Islet precursor cell (in vitro differentiated cells): ENCODE data around the gene PDCL3.

Experiments used
- DNase-seq: peaks from one replicate; pipeline ENCODE4 v3.0.0-alpha.2; 2018

The PDCL3 gene

DNA sequence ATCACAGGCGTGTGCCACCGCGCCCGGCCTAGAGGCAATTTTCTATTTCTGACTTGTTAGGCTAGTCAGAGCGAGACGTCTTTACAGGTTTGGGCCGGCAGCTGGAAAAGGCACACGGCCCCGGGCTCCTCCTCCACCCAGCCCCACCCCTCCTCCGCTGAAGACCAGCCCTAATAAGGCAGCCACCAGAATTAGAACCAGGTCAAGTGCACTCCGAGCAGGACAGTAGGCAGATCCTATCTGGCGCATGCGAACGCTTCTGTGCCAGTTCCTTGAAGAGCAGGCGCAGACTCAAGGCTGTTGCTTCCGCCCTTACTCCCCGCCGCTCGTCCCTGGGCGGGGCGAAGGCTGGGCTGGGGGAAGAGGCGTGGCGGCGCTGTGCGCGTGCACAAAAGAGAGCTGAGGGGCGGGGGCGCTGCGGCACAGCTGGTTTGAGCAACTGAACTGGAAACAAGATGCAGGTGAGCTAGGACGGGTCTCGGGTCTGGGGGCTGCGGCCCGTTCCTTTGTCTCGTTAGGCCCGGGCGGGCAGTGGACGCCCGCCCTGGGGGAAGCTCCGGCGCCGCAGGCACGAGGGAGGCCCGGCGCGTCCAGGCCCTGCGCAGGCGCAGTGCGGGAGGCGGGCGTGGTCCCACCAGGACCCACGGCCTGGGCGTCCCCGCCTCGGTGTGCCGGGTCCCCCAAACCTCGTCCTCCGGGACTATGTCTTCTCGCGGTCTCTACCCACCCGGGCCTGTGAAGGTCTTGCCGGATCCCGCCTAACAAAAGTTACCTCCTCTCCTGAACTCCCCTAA lies at the start of gene PDCL3:
Gene PDCL3, plus strand, starts transcription at position 381 of the 794 bp plus-strand sequence. Its CDS starts 75 bp downstream, at position 456.
- peak; percentile 99 for DNase-seq

DNA sequence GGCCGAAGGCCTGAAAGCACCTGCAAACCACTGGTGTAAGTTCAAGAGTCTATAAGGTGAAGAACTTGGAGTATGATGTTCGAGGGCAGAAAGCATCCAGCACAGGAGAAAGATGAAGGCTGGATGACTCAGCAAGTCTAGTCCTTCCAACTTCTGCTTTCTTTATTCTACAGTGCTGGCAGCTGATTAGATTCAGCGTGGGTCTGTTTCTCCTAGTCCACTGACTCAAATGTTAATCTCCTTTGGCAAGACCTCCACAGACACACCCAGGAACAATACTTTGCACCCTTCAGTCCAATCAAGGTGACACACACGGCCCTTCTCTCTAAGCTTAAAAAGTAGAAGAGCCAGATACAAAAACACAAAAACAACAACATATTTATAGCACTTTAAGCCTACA lies 49.1 kb upstream of the PDCL3 start:
- no peak for DNase-seq

DNA sequence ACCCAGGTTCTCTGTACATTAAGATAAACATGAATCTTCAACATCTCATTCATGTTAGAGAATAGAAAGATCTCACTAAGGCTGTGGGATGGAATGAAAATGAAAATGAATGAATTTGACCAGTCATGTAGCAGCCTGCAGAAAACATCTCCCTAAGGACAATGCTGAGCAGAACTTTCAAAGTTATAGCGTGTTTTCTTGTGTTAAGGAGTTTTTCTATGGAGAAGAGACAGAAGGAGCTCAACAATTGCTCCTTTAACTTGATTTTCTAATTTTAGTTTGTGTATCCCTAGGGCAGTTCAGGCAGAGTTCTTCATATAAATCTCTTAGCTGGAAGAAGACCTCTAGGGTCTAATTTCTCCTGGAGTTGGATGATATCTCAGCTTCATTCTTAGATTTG lies 45.2 kb upstream of the PDCL3 start:
- DNase-seq: no peak

DNA sequence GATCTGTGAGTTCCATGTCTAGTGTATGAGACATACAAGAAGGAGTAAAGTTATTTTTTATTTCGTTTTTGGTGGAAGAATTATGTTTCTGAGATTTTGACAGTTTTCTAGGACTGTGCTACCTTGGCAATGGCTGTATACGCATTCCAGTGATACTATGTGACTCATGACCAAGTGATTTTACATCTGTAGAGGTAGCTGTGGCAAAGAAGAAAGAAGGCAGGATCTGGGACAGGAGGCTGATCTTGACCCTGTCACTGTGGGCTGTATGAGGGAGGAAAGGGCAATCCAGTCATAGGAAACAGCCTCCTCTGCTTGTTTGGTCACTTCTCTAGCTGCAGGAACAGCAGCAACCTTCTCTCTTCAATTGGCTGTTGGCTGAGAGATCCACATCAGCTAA lies 44.0 kb upstream of the PDCL3 start:
- DNase-seq: no peak

DNA sequence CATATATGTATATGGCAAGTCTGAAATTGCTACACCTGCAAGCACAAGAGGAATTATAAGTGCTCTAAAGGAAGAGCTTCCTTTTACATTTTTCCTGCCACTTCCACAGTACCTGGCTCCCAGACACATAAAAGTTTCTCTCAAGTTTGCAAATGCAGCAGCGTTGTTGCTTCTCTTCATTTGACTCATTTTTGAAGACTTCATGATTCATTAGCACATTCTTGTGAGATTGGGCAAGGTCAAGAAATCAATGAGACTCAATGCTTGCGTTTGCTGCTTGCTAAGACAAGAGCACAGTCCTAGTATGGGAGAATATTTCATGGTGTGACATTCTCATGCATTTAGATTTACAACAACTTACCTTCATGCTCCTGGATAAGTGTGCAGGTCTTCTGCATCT lies 42.6 kb upstream of the PDCL3 start:
- no peak for DNase-seq

DNA sequence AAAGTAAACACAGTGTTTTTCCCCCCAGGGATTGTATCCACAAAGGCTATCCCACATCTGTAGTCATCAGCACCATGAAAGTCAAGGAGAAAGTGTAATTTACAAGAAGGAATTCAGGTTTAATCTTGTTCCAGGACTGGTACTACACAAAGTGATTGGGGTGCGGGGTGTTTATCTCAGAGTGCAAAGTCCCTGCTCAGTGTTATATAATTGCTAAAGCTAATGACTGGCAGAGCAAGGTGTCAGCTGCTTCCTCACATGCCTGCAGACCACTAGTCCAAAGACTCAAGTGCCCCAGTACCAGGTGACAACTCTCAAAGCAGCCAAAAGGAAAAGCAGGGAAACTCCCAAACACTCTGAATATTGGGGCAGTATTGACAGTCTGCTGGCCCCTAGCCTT lies 40.4 kb upstream of the PDCL3 start:
- DNase-seq: no peak

DNA sequence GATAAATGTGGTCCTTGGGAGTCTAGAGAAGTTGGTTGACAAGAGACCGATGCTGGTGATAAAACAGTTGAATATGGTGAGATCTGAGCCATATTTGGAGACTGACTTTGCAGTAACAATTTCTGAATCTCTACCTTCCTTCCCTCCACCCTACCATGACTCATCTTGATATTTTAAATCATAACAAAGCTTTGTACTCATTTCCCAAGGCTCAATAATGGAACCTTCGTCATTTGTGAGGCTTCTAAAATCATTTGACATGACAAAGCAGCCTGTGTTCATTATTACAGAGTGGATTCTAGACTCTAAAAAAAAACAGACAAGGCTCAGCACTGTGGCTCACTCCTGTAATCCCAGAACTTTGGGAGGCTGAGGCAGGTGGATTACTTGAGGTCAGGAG lies 38.5 kb upstream of the PDCL3 start:
- no peak for DNase-seq

DNA sequence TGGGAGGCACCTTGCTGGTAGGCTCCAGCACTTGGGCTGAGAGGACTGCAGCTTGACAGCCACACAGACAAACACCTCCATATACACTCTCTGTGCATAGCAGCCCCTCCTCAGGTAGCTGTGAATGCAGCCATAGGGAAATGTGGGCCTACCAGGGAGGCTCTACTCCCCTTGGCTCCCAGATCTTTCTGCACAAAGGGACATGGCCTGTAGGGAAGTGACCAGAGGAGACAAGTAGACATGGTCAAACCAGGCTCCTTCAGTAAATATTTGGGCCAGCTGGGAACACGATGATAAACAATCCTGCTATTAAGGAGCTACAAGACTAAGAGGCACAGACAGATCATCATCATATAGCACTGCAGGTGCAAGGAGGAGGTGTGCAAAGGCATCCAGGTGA lies 35.9 kb upstream of the PDCL3 start:
- no peak for DNase-seq

DNA sequence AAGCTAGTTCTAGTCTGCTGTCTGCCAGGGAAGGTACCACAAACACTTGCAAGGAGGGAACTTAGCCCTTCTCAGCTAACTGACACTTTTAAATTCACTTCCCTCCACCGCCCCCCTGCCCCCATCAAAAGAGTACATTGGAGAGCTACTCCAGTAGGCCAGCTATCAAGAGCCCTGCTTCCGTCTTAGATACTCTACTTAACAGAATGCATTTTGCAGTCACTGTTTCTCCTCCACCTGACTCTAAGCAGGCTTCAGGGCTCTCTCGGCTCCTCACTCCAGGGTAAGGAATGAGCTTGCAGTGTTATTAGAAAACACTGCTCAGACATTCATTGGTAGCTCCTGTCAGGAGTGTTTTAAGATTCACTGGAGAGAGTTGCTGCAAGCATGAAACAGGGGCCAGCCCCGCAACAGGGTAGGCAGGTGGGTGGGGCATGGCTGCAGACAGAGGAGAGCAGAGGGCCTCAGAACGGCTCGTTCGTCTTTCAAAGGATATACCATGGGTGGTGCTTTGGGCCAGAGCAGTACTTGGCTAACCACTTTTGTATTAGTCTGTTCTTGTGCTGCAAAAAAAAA lies 35.3 kb upstream of the PDCL3 start:
- no peak for DNase-seq

DNA sequence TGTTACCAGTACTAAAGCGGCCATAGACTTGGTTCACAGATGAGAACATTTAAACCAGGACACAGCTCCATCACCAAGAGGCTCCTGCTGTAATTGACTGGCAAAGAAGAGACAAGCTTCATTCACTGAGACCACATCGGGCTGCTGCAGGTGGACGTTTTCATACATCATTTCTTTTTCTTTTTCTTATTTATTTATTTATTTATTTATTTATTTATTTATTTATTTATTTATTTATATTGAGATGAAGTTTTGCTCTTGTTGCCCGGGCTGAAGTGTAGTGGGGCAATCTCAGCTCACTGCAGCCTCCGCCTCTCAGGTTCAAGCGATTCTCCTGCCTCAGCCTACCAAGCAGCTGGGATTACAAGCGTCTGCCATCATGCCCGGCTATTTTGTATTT lies 33.6 kb upstream of the PDCL3 start:
- no peak for DNase-seq

DNA sequence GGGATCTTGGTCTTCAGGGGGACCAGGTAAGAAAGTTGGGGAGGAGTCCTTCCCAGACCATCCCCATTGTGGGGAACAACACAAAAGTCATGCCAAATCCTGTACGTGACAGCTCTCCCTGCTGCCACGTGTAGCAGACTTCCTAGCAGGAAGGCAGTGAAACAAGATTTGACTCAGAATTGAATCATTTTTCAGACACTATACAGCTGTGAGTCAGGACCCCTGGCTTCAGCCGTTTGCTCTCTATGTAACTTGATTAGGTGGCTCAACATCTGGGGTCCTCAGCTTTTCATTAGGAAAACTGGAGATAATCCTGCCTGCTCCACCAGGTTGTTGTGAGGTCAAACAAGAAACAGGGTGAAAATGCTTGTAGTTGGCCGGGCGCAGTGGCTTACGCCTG lies 32.9 kb upstream of the PDCL3 start:
- DNase-seq: no peak

DNA sequence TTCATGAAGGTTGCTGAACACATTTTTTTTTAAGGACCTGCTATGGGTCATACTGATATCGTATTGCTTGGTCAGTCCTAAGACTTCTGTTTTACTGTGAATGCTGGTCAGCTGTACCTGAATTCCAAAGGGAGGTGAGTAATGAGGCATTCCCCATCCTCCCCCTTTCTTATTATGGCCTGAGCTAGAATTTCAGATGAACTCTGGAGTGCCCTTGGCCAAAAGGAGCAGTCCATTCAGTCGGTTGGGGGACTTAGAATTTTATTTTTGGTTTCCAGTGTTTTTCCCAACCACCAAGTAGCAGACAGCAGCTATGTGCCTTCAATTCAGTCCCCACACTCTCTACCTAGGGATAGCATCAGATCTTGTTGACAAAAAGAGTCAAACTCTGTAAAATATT lies 26.9 kb upstream of the PDCL3 start:
- no peak for DNase-seq

DNA sequence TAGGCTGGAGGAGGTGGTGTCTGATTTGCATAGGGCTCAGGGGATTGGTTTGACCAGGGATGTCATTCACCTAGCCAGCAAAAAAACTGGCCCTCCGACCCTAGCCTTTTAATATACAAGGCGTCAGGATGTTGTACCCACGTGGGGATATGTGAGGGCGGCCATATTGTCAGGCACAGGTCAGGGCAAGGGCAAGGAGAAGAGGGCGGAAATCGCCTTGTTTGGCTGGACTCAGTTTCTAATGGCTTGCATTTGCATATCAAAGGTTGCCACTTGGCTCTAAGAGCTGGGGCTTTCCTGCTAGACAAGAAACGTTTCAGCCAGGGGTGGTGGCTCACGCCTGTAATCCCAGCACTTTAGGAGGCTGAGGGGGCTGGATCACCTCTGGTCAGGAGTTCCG lies 24.9 kb upstream of the PDCL3 start:
- no peak for DNase-seq

DNA sequence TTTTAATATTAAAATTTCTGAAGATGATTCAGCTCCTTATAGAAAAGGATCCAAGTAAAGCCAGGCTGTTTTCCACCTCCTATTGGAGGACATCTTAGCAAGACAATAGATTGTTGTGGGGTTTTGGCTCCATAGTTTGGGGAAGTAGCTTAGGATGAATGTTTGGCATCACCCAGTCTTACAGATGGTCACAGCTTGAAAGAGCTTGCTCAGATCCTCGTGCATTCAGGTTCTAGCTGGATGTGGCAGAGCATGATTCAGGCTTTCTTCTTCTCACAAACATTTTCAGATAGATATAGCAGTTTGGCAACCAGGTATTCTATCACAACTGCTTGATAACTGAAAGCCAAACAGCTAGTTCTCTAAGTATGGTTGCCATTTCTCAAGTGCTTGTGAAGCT lies 23.6 kb upstream of the PDCL3 start:
- DNase-seq: no peak

DNA sequence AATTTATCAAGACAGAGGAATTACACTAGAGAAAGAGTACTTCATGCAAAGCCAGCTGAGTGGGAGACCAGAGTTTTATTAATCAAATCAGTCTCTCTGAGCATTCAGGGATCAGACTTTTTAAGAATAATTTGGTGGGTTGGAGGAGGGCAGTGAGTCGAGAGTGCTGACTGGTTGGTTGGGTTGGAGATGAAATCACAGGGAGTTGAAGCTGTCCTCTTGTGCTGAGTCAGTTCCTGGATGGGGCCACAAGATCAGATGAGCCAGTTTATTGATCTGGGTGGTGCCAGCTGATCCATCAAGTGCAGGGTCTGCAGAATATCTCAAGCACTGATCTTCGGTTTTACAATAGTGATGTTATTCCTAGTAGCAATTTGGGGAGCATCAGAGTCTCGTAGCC lies 21.4 kb upstream of the PDCL3 start:
- no peak for DNase-seq

DNA sequence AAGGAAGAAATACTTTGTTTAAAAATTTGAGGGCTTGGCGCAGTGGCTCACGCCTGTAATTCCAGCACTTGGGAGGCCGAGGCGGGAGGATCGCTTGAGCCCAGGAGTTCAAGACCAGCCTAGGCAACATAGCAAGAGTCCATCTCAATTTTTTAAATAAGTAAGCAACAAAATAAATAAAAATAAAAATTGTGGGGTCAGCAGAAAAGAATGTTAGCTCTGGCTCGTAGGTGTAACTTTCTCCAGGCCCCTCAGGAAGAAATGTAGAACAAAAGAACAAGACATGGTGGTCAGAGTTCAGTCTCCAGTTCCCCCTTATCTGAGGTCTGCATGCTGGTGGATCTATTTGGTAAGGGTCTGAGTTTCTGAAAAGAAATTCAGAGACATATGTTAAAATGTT lies 20.4 kb upstream of the PDCL3 start:
- DNase-seq: no peak

DNA sequence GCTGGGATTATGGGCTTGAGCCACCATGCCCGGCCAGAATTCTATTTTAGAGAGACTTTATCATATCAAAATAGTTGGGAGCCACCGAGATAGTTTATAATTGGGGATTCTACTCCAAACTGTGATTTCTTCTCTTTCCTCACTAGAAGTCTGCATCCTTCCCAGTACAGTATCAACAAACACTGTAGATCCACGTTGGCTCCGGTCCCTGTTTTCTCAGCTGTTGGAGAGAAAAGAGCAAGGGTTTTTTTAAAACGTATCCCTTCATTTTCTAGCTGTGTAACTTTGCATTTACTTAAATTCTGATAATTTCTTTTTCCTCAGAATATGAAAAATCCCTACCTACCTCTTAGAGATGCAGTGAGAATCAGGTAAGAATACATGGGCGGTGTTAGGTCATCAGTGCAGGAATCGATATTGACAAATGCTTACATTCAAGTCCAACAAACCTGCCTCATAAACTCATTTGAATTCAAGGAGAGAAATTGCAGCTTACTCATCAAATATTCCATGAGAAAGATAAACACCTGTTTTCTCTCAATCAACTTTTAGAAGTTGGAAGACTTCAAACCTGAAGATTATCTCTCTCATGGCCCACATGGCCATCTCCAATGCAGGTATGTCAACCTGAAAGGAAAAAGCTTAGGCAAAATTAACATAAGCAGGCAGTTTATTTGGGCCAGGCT lies 17.7 kb upstream of the PDCL3 start:
- no peak for DNase-seq

DNA sequence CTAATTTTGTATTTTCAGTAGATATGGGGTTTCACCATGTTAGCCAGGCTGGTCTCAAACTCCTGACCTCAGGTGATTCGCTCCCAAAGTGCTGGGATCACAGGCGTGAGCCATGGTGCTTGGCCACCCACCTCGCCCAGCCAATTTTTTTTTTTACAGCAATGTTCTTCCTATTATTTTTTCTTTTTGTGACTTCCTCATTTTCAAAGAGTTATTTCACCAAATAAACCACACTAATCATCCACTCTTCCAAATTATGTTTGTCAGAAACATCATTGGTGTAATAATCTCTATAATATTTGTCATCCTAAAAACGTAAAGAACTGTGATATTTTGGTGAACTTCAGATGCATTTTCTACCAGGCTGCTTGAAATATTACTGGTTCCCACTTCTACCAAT lies 16.3 kb upstream of the PDCL3 start:
- no peak for DNase-seq

DNA sequence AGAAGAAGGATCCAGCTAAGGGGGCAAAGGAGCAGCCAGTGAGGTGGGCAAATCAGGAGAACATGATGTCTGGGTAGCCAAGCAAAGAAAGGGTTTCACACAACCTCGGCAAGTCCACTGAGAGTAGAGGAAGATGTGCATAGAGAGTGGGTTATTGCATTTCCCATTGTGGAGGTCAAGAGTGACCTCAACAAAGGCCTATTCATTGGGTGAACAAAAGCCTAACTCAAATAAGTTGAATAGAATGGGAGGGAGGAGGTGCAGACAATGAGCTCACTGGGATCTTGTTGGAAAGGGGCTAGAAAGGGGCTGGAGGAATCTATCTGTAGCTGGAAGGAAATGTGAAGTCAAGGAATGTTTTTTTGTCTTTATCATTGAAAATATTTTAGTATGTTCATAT lies 14.0 kb upstream of the PDCL3 start:
- no peak for DNase-seq

DNA sequence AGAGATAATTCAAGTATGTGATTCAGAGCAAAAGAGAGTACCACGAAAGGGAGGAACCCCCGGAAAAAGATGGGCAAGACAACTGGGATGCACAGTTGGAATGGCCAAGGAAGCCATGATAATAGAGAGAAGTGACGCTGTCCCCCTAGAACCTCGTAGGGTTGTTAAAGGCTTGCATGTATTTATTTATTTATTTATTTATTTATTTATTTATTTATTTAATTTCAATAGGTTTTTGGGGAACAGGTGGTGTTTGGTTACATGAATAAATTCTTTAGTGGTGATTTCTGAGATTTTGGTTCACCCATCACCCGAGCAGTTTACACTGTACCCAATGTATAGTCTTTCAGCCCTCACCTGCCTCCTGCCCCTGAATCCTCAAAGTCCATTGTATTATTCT lies 11.5 kb upstream of the PDCL3 start:
- no peak for DNase-seq

DNA sequence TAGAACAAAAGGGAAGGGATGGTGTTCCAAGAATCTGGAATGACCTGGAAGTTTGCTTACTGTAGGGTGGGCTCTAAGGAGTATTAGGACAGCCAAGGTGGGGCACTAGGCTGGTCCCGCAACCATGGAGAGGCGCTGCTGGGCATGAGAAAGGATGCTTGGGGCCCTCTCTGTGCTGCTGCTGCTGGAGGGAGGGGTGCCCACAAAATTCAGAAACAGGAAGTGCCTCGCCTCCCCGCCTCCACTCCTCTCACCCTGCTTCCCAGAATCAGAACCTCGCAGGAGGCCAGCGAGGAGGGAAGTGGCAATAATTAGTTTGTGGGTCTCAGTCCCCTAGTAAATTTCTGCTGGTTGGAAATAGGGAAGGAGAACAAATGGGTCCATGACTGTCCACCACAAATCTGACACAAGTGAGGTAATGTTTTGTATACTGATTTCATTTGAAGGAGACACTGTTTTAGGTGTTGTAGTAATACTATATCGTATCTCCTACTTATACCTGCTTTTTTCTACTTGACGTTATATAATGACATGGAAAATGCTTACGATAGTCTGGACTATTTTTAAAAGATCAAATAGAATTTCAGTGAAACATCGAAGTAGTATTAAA lies 7.9 kb upstream of the PDCL3 start:
- DNase-seq: no peak

DNA sequence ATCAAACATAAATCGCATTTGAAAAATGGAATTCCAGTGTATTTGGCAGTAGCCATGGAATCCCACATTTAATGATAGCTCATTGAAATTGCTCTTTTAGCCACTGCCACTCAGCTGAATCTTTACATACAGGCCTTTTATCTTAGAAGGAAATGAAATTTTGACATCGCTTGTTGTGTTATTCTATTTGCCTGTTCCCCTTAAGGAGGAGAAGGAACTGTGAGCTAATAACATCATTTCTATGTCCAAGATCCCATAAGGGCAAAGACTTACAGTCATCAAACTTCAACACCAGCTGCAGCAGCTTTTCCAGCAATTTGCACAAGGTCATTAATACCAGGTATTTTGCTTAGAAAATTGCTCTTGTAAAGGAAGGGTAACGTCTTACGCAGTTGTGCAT lies 6.0 kb upstream of the PDCL3 start:
- no peak for DNase-seq

DNA sequence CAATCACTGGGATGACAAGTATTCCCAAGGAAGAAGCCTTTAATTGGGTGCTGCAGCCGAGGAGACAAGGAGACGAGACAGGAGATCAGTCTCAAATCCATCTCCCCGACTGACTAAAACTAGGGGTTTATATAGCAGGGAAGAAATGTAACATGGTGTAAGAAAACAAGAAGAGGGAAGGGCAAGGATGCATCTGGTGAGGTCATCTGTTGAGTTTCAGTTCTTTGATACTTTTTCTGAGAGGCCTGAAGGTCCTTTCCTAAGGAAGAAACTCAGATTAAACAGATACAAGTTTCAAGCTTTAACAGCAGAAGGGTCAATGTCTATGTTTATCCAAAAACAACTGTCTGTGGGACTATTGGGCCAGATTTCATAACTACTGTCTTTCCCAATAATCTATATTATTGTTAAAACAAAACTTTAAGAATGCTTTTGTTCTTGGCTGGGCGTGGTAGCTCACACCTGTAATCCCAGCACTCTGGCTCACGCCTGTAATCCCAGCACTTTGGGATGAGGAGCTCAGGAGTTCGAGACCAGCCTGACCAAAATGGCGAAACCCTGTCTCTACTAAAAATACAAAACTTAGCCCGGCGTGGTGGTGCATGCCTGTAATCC lies 2.5 kb upstream of the PDCL3 start:
- DNase-seq: no peak

DNA sequence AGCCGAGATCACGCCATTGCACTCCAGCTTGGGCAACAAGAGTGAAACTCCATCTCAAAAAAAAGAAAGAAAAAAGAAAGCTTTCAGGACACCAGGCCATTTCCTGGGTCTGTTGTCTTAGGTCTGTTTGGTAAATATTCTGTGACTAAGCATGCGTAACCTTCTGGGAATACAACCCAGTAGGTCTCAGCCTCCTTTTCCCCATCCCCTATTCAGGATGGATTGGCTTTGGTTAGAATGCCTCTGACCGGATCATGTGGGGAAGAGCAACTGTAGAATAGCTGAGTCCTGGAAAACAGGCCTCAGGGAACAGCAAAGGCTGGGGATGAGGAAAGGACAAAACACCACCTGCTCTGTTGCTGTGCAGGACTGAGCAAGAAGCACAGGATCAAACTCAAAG lies 1.6 kb upstream of the PDCL3 start:
- DNase-seq: no peak
